Stimulated activated CD8-positive, alpha-beta memory T cell treated with anti-CD3 and anti-CD28 coated beads, Interleukin-2, amount 100 ng/mL, for 48 hours (primary cell): ENCODE data around the gene MARF1.
A peak's percentile ranks its signal among the peaks of the same experiment; 100 is the strongest.
"Not testable (repeated sequence)": the region's sequence is repeated elsewhere in the genome, so short reads cannot be mapped to it uniquely, and the experiment has no call there.

ENCODE experiments used
- DNase-seq, 2 donors: peaks; one replicate each; pipeline ENCODE4 v3.0.0-alpha.2; 2020; ENCODE audit warnings: low read depth in 2 of 2

The MARF1 gene

GRCh38 chr16:15572329-15573001 is 70.5 kb downstream of the MARF1 start:
- no peak for DNase-seq

- DNase-seq, result no peak
These were observed 71.4 kb downstream of the MARF1 start for GRCh38 chr16:15571557-15571956.

DNA sequence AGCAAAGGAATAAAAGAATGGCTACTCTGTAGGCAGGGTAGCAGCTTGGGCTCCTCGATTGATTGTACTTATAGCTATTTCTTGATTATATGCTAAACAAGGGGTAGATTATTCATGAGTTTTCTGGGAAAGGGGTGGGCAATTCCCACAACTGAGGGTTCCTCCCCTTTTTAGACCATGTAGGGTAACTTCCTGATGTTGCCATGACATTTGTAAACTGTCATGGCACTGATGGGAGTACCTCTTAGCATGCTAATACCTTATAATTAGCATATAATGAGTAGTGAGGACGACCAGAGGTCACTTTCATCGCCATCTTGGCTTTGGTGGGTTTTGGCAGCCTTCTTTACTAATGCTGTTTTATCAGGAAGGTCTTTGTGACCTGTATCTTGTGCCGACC is 72.3 kb downstream of the MARF1 start:
- DNase-seq, result not testable (repeated sequence)

GRCh38 chr16:15567823-15568222 is 75.1 kb downstream of the MARF1 start:
- DNase-seq, result no peak

DNA sequence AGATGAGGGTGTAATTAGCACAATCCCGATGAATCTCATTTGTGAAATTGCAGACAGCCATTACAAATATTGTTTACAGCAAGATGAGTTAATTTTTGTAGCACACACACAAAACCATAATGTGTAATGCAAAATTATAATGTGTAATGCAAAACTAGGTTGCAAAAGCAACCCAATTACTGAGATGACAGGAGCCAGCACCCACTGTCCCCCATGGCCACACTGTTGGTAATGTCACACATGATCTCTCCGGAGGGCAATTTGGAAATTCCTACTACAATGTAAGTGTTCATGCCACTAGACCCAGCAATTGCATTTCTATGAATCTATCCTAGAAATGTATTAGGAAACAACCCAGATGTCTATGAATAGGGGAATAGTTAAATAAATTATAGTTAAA is 76.9 kb downstream of the MARF1 start:
- no peak for DNase-seq

DNA sequence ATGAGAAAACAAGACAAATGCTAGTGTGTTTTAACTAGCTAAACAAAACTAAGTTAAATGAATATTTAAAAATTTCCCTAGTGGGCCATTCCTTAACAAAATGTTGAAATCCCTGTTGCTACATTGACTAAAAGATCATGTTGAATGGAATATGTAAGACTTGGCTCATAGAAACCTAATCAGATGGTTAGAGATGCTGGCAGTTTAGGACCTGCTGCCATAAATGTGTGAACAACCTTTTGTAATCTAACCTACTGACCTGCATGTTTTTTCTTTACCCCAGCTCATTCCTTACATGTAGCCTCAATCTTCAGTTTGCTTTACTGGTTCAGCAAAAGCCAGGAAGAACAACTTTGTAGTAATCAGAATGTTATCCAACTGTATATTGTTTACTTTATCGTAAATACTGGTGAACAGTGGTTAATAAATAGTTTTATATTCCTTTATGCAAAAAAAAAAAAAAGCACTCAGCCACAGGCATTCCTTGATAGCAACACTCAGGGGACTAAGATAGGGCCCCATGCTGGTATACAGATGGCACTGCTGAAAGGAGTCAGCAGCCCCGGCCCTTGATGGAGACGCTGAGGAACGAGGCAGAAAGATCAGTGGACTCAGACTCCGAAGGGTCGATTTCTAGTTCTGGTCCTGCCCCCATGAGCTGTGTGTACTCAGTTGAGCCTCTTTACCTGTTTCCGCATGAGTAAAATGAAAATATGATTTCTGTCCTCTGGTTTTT is 78.2 kb downstream of the MARF1 start:
- DNase-seq, result no peak

DNA sequence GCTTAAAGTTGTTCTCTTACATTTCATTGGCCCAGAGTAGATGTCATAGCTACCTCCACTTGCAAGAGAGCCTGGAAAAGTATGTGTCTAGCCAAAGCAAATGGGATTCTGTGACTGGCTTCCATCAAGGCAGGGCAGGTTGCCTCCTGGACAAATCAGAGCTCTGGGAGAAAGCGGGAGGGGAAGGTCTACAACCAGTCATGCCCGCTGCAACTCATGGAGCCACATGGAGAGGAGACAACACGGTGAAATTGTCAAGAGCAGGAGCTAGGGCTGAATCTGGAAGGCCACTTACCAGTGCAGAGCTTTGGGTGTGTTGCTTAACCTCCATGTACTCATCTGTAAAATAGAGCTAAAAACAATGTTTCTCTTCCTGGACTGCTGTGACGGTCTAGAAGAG is 83.8 kb downstream of the MARF1 start:
- DNase-seq, result no peak

GRCh38 chr16:15557258-15557657 is 85.7 kb downstream of the MARF1 start:
- no peak for DNase-seq

DNA sequence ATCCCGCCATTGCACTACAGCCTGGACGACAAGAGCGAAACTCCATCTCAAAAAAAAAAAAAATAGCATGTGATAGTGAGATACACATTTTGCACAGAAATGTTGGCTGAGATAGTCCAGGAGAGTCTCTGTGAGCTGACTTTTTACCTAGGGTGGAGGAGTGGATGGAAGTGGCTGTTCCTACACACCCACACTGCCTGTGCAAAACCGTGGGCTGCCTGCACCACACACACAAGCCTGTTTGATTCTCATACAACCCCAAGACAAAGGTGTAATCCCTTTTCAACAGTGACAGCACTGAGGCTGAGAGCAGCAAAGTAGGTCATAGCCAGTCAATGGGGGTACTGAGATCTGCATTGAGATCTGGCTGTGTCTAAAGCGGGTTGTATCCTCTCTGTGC is 86.8 kb downstream of the MARF1 start:
- no peak for DNase-seq

- DNase-seq, result peak in 1 of 2 donors; percentile 13
These were observed 89.5 kb downstream of the MARF1 start for GRCh38 chr16:15553313-15554088.

- DNase-seq, result no peak
These were observed 90.4 kb downstream of the MARF1 start for GRCh38 chr16:15552507-15552906.

GRCh38 chr16:15548482-15548891 is 94.5 kb downstream of the MARF1 start:
- DNase-seq, result no peak

GRCh38 chr16:15547768-15548096 is 95.2 kb downstream of the MARF1 start:
- DNase-seq, result no peak

GRCh38 chr16:15547072-15547767 is 95.7 kb downstream of the MARF1 start:
- not testable (repeated sequence) for DNase-seq

GRCh38 chr16:15545544-15545943 is 97.4 kb downstream of the MARF1 start:
- no peak for DNase-seq

- no peak for DNase-seq
These were observed 98.5 kb downstream of the MARF1 start for GRCh38 chr16:15544405-15544804.
